NCI-H1105 treated with DMSO at 0.1 percent for 48 hours (cell line): ENCODE results near the gene AMOTL1.

Experiments
- DNase-seq: peaks from one replicate; lab custom pipeline; 2025; lab: John Stamatoyannopoulos, UW

AMOTL1 gene

GRCh38 chr11:94768602-94769541 lies 716 bp downstream of the AMOTL1 start:
- DNase-seq, result peak; percentile 45

GRCh38 chr11:94769880-94770279 lies 1.7 kb downstream of the AMOTL1 start:
- no peak for DNase-seq

- no peak for DNase-seq
These were observed 2.5 kb downstream of the AMOTL1 start for GRCh38 chr11:94770563-94771120.

GRCh38 chr11:94771390-94771789 lies 3.2 kb downstream of the AMOTL1 start:
- DNase-seq, result no peak

GRCh38 chr11:94771951-94772350 lies 3.8 kb downstream of the AMOTL1 start:
- DNase-seq, result no peak

- DNase-seq, result no peak
These were observed 5.7 kb downstream of the AMOTL1 start for GRCh38 chr11:94773842-94774241.

GRCh38 chr11:94774345-94774744 lies 6.2 kb downstream of the AMOTL1 start:
- no peak for DNase-seq

- no peak for DNase-seq
These were observed 7.6 kb downstream of the AMOTL1 start for GRCh38 chr11:94775567-94776327.

- DNase-seq, result peak; percentile 18
These were observed 8.5 kb downstream of the AMOTL1 start for GRCh38 chr11:94776351-94777321.

GRCh38 chr11:94780432-94780831 lies 12.3 kb downstream of the AMOTL1 start:
- DNase-seq, result no peak

GRCh38 chr11:94781837-94782236 lies 13.7 kb downstream of the AMOTL1 start:
- no peak for DNase-seq

- DNase-seq, result peak; percentile 13
These were observed 14.3 kb downstream of the AMOTL1 start for GRCh38 chr11:94782446-94782845.

GRCh38 chr11:94784884-94785283 lies 16.7 kb downstream of the AMOTL1 start:
- no peak for DNase-seq

GRCh38 chr11:94785509-94785908 lies 17.4 kb downstream of the AMOTL1 start:
- no peak for DNase-seq

GRCh38 chr11:94786264-94787126 lies 18.3 kb downstream of the AMOTL1 start:
- DNase-seq, result no peak

- DNase-seq, result no peak
These were observed 19.6 kb downstream of the AMOTL1 start for GRCh38 chr11:94787801-94788200.

GRCh38 chr11:94788396-94788795 lies 20.2 kb downstream of the AMOTL1 start:
- DNase-seq, result no peak

- DNase-seq, result no peak
These were observed 22.0 kb downstream of the AMOTL1 start for GRCh38 chr11:94790197-94790596.

GRCh38 chr11:94790661-94791180 lies 22.6 kb downstream of the AMOTL1 start:
- DNase-seq, result no peak

GRCh38 chr11:94791216-94791889 lies 23.2 kb downstream of the AMOTL1 start:
- no peak for DNase-seq
